GM19035 (cell line): ENCODE data around the gene NDUFS7.

Source experiments
- ATAC-seq: cut with Tn5 transposase; IDR thresholded peaks from one replicate; pipeline ENCODE4 v1.9.1; 2021; ENCODE audit not compliant: unreplicated experiment

The NDUFS7 gene

DNA sequence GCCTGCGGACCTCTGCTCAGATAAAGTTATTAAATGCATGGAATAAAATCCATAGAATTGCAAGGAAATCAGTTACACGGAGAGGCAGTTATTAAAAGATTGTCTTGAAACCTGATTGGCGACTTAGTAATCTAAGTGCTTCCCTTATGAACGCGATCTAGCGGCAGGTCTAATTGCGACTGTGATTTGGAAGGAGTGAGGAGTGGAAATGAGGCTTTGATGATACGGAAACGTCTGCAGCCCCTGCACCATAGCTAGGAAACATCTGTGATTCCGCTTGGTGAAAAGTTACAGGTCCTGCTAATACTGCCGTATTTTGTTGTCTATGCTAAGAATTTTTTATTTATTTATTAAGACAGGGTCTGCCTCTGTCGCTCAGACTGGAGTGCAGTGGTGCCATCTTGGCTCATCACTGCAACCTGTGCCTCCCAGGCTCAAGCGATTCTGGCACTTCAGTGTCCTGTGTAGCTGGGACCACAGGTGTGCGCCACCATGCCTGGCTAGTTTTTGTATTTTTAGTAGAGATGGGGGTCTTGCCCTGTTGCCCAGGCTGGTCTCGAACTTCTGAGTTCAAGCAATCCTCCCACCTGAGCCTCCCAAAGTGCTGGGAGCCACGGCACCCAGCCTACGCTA lies 887 bp downstream of the NDUFS7 start:
- ATAC-seq = no peak

DNA sequence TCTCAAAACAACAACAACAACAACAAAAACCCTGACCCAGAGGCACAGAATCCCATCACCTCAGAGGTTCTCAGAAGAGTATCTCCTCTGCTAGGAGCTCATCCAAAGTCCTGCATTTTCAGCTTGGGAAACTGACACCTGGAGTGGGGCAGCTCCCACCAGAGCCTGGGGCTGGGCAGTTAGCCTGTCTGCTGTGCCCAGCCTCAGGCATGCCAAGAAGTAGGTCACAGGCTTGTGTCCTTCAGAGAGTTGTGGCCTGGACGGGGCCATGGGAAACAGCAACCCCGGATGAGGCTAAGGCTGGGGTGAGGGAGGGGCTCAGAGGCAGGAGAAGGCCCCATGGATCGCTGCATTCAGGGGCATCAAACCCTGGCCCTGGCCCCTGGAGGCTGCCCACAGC lies 2.1 kb downstream of the NDUFS7 start:
- no peak for ATAC-seq

DNA sequence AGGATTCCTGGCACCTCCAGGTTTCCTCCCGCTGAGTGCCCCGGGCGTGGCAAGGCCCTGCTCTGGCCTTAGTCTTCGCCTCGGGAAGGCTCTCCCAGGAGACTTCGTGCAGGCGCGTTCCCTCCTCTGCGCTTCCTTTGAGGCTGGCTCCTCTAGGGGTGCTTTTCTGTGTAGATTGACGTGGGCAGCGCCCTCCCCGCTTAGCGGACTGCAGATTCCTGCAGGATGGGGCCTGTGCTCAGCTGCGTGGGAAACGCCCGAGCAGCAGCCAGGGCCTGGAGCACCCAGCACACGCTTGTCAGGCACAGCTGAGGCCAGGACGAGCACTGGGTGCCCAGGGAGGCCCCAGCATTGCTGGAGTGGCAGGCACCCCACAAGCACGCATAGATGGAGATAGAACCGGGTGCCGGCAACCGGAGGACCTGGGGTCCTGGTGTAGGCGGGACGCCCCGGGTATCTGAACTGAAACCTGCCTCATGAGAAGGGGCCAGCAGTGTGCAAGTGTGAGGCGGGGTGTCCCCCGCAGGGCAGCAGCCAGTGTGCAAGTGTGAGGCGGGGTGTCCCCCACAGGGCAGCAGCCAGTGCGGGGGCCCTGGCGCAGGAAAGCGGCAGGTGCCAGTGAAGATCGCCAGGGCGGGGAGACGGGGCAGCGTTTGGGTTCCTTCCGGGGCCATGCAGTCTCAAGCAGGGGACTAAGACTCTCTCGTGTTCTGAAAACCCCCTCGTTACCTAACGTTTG lies 3.4 kb downstream of the NDUFS7 start:
- no peak for ATAC-seq

DNA sequence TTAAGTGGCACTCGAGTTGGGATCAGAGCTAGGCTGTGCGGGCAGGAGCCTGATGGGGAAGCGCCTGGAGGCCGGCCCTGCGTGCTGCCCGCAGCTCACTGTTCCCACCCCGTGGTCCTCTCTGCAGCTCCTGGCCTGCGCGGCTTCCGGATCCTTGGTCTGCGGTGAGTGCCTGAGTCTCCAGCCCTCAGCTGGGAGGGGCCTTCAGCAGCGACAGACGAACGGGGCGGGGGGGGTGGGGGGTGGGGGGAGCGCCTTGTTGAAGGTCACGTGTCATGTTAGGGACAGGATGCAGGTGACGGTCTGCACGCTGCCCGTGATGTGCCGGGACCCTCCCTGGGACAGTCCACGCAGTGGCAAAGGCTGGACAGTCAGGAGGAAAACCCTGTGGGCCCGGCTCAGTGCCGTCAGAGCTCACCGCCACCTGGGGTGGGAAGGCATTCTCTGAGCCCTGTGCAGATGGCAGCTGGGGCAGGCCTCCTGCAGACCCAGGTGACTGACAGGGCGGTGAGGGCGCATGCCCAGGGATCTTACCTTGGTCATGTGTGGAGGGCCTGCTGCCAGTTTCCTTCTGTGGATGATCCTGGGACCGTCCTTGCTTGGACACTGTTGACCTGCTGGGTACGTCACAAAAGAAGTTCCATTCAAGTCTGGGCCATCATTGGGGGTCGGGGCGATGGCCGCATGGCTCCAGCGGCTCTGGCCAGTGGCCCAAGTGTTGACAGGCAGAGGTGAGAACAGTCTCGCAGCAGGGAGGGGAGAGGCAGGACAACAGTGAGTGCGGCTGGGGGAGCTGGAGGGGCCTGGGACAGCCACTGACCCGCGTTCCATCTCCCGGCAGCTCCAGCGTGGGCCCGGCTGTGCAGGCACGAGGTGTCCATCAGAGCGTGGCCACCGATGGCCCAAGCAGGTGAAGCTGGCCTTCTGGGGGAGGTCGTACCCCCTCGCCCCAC lies 4.3 kb downstream of the NDUFS7 start:
- no peak for ATAC-seq

DNA sequence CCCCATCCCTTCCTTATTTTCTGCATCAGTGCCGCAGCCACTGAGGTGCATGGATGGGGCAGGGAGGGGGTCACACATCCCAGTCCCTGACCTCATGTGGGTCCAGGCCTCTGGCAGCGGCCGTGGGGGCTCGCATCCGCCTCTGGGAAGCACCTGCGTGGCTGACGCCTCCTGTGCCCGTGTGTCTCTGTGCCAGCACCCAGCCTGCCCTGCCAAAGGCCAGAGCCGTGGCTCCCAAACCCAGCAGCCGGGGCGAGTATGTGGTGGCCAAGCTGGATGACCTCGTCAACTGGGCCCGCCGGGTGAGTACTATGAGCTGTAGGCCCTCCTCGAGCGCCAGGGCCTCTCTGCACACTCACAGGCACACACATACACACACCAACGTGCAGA lies 4.9 kb downstream of the NDUFS7 start:
- ATAC-seq = no peak

DNA sequence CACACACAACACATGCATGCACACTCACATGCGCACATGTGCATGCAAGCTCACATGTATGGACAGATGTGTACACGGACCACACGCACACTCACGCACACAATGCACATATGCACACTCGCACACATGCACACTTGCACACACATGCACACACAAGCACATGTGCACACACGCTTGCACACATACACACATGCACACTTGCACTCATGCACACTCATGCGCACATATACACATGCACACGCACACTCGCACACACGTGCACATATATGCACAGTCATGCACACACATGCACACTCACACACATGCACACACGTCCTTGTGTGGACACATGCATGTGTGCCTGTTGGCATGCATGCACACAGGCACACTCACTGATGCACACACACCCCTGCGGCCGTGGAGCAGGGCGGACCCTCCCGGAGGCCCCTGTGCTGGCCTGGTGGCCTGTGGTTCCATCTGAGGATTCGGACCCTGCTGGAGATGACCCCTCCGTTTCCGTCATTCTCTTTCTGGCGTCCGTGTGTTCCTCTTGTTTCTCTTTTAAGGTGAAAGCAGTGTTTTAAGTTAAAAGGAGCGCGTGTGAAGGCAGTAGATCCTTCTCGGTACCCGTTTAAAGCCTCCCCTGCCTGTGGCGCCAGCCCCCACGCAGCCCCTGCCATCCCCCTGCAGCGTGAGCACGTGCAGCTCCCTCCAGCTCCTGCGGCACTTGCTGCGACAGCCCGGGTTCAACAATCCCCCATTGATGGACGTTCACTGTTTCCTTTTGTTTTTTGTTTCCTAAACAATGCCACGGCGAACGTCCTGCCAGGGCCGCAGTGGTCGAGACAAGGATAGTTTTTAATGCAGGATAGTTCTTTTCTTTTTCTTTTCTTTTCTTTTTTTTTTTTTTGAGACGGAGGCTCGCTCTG lies 5.6 kb downstream of the NDUFS7 start:
- ATAC-seq = no peak

DNA sequence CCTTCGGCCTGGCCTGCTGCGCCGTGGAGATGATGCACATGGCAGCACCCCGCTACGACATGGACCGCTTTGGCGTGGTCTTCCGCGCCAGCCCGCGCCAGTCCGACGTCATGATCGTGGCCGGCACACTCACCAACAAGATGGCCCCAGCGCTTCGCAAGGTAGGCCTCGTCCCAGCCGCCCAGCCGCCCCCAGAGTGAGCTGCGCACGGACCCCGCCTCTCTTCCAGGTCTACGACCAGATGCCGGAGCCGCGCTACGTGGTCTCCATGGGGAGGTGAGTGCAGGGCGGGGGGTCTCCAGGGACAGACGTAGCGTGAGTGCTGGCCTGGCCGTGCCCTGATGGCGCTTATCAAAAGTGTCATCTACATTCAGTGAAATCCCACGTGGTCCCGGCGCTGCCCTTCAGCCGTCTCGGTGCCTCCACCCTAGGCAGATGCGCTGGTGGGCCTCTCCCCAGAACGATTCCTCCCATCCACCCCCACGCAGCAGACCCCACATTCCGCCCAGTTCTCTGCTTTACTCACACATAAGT lies 7.2 kb downstream of the NDUFS7 start:
- no peak for ATAC-seq

DNA sequence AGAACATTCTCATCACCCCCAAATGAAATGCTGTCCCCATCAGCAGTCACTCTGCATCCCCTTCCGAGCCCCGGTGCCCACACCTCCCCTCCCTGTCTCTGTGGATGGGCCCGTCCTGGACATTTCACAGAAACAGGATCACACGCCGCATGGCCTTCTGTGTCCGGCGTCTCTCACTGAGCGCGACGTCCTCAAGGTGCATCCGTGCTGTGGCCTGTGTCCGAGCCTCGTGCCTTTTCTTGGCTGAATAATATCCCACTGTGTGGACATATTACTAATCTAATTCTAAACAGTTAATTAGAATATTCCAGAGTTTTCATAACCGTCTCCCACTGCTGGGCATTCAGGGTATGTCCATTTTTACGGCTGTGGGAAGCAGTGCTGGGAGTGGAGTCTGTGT lies 8.7 kb downstream of the NDUFS7 start:
- ATAC-seq = no peak

DNA sequence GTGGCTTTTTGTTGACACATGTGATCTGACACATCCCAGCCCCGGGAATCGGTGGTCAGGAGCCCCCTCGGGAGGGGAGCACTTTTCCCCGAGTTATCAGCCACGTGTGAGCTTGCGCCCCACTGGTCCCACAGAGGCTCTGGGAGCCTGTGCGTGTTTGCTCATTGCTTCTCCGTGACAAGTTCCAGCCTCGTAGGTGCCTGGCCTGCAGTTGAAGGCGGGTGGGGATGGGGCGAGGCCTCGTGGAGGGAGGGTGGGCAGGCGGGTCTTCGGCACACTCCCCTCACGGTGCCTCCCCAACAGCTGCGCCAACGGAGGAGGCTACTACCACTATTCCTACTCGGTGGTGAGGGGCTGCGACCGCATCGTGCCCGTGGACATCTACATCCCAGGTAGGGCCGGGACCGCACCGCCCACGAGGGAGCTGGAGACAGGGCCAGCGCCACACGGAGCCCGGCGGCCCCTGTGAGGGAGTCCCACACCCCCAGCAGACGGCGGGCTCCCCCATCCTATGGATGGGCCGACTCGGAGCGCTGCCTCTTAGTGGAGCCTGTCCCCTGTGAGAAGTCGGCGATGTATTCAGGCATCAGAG lies 9.3 kb downstream of the NDUFS7 start:
- no peak for ATAC-seq

DNA sequence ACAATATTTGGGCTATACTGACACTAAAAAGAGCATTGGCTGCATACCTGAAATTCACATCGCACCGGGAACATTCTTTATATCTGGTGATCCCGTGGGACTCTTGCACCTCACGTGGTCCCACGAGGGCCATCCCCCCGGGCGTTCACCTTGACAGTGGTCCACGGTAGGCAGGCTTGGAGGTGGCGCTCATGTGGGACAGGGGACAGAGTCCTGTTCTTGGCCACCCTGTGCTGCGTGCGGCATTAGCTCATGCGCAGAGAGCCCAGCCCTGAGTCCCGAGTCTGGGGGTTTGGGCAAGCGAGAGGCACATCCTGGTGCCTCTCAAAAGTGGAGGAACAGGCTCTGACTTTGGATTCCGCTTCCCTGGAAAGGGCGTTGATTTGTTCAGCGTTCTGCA lies 10.1 kb downstream of the NDUFS7 start:
- no peak for ATAC-seq

DNA sequence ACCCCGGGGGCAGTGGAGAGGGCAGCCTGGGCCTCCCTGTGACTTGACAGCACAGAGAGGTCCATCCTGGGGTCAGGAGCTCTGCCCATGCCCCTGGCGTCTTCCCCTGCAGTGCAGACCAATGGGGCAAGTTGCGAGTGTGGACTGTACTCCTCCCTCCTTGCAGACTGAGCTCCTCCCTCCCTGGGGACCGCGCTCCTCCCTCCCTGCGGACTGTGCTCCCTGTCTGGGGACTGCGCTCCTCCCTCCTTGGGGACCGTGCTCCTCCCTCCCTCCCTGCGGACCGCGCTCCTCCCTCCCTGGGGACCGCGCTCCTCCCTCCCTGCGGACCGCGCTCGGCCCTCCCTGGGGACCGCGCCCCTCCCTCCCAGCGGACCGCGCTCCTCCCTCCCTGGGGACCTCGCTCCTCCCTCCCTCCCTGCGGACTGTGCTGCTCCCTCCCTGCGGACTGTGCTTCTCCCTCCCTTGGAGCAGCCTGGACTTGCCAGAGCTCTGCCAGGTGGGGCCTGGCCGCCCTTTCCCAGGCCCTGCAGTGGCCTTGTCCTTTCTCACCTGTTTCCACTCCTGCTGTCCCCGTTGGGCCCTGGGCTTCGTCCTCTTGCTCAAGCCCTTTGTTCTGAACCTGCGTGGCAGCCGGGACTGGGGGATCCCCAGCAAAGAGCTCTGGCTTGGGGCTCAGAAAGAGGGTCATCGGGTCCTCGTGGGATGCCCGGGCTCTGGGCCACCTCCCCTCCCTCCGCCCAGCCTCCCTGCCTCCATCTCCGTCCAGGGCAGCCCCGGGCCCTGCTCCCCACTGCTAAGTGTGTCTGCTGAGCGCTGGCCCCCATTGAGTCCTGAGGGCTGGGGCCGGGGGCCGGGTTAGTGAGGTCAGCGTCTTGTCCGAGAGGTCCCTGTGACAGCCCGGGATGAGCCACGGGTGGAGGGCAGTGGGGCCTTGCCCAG lies 10.8 kb downstream of the NDUFS7 start:
- no peak for ATAC-seq

DNA sequence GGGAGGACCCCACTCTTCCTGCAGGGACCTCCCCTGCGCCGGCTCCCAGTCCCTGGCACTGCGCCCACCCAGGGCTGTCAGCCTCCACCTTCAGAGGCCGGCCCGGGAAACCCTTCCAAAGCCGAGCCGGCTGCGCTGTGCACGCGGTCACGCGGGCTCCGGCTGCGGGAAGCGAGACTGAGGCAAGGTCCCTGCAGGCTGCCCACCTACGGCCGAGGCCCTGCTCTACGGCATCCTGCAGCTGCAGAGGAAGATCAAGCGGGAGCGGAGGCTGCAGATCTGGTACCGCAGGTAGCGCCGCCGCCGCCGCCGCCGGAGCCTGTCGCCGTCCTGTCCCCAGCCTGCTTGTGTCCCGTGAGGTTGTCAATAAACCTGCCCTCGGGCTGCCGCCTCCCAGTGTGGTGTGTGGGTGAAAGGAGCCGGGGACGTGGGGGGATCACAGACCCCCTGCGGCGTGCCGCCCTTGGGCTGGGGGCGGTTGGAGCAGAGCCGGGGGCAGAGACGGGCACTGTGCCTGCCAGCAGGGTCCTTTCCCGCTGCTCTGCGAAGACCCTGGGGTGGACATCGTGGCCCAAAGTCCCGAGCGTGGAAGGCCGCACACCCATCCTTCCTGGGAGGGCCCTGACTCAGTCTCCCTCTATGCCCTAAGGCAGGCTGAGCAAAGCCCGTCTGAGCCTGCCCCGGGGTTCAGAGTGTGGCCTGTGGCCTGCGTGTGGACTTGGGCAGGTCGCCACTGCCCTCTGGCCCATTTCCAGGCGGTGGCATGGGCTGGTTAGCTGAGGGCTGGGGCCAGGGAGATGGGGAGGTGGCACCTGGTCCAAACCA lies 11.7 kb downstream of the NDUFS7 start:
- ATAC-seq = no peak

DNA sequence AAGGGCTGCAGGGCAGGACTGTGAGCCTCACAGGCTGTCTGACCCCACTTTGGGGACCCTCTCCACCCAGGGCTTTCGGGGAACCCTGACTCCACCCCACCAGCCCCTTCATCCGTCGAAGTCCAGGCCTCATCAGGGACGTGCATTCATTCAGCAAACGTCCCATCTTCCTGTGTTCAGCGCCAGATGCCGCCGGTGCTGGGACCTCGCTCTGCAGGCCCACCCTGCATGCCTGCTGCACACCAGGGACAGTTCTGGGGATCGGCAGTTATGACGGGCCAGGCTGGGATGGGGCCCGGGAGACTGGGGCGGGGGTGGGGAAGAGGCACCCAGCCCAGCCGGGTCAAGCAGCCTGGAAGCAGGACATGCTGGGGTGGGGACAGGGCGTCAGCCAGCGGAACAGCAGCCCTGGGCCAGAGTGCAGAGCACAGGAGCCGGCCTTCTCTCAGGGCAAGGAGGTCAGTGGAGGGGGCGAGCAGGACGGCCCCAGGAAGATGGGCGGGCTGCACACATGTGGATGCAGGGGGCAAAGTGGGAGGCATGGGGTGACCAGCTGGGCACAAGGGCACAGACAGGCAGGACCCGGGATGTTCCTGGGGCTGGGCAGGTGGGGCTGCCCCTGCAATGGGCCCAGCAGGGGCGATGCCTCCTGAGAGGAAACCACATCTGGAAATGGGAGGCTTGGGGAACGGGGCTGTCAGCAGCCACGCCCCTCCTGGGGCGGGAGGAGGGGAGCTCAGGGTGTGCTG lies 12.5 kb downstream of the NDUFS7 start:
- ATAC-seq = no peak

DNA sequence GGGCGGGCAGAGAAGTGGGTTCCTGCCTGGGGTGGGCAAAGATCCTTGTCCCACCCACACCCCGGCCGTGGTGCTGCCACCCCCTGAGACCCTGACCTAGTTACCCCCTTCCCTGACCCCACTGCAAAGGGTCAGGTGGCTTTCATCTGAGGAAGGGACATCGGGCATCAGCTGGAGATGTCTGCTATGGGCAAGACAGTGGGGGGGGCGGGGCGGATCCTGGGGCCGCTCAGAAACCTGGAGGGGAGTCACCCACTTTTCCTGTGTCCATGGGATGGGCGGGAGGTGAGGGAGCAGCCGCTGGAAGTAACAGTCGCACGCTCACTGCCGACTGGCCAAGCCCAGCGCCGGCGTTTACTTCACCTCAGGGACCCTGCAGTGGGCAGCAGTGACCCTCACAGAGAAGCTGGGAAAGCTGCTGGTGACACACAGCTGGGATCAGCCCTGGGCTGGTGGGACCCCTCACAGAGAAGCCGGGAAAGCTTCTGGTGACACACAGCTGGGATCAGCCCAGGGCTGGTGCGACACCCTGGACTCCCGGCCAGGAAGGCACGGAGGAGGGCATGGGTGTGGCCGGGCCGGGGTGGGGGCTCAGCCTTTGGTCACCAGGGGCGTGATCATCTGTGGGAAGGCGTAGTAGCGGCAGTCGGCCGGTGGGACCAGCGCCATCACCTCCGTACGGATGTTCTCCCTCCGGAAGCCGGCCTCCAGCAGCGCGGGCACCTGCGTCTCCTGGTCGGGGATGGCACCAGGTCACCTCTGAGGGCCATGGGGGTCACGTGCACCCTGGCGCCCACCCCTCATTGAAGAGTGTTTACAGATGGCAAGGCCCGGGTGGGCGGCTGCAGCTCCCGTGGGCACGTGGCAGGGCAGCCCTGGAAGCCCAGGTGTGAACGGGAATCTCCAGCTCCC lies 13.3 kb downstream of the NDUFS7 start:
- no peak for ATAC-seq

DNA sequence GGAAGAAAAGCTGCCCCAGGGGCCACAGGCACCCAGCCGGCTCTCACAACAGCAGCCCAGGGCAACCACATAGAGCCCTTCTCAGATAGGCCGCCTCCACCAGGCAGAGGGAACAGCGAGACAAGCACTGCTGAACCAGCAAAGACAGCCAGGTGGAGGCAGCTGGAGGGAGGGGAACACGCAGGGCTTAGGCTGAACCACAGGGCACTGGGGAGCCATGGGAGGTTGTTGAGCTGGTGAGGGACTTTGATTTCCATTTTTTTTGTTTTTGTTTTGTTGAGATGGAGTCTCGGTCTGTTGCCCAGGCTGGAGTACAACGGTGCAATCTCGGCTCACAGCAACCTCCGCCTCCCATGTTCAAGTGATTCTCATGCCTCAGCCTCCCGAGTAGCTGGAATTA lies 14.1 kb downstream of the NDUFS7 start:
- ATAC-seq = no peak

DNA sequence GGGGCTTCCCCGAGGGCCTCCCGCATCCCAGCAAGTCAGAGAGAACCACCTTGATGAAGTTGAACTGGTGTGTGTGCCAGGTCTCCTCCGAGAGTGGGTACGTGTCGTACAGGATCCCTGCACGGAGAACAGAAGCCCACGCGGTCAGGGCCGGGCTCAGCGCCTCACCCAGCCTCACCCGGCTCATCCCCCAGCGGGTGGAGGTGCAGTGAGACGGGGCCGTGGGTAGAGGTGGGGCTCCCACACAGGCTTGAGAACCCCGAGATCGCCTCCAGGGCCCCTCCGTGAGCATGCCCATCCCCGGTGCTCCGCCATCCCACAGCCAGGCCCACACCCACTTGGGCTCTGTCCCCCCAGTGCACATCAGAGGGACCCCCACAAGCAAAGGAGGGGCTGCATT lies 15.4 kb downstream of the NDUFS7 start:
- no peak for ATAC-seq
